Hematopoietic multipotent progenitor cell (in vitro differentiated cells): ENCODE measurements around the gene MYH9. TPM values are rescaled to one million over a fixed set of nuclear protein-coding genes. Genes with fewer than 3 reads are reported as not detected.
"Not testable (repeated sequence)": the region's sequence is repeated elsewhere in the genome, so short reads cannot be mapped to it uniquely, and the experiment has no call there.

Experiments
- DNase-seq, 3 donors: peaks; one replicate each; pipeline ENCODE4 v3.0.0-alpha.2; 2011 to 2015; ENCODE audit warnings: low read depth in 2 of 3, low spot score in 2 of 3
- total RNA-seq: library from RNA; depleted of rRNA; stranded (reverse); fragments of >200 nt; gene quantifications from one replicate; pipeline ENCODE4 v1.2.3, GENCODE V29; 2012

Gene MYH9
- total RNA-seq, 1 donor = 329 TPM

DNA sequence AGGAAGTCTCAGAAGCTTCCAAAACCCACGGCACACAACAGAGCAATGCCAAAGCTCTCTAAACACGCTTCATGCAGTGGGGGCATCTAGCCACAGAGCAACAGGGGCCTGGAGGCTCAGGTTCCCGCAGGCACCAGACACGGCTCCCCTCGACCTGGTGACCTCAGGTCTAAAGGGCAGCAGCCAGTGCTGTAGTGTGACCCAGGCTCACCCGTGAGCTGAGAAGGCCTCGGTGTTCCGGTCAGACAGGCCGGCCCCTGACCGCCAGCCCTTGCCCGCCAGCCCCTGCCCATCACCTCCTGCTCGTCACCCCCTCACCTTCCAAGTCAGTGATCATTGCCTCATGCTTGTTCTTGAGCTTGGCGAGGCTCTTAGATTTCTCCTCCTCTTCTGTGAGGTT lies 89.2 kb downstream of the MYH9 start:
- DNase-seq = no peak

DNA sequence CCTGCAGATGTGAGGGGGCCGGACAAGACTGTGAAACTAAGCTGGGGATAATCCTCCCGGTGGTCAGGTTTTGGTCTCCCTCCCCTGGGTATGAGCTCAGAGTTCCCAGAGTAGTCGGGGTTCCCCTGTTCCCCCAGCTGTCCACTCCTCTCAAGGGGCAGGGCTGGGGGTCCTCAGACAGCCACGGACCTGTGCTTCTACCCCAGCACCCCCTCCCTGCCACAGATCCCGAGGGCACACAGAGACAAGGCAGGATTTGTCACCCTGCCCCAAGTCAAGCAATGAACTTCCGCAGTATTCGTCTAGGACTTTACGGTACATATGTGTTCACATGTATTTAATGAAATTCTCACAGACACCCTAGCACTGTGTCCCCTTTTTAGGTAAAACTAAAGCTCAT lies 89.6 kb downstream of the MYH9 start:
- no peak for DNase-seq

DNA sequence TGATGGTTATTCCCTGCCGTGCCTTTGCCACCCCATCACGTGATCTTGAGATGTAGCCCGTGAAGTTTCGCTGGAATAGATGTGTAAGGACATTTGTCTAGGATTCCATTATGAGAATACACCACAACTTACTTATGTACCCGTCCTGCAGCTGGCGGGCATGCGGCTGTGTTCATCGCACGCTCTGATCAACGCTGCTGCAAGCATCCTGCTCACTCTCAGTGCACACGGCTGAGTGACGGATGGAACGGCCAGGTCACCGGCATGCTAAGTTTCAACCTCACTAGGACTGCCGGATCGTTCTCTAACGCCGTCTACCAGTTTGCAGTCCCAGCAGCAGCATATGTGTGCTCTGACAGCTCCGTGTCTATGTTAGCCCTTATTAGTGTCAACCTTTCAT lies 90.2 kb downstream of the MYH9 start:
- DNase-seq = no peak

DNA sequence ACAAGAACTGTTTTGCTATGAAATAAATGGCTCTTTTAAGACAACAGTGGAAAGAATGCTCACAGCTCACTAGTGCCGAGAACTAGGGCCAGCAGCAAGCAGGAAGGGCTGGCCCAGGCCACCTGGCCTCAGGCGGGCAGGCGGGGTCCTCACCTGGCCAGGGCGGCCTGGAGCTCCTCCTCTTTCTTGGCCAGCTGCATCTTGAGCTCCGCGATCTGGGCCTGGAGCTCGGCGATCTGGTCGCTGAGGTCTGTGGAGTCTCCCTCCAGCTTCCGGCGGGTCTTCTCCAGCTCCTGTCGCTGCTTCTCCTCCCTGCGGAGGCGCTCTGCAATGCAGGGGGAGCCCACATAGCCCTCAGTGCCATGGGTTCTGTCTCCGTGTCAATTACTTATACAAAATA lies 91.1 kb downstream of the MYH9 start:
- DNase-seq = no peak

DNA sequence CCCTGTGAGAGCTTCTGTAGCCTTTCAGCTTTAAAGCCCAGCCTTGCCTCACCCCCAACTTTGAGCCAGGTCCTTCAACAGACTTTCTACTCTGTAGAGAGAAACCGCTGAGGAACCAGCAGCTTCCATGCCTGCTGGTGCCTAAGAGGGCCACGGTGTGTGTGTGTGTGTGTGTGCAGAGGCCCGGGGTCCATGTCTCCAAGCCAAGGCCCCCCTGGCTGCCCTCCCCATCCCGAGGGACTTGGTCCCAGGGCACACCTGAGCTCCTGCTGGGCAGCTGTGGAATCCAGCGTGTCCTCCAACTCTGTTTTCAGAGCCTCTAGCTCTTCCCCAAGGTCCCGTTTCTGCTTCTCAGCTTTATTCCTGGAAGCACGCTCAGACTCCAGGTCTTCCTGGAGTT lies 92.5 kb downstream of the MYH9 start:
- DNase-seq = no peak

DNA sequence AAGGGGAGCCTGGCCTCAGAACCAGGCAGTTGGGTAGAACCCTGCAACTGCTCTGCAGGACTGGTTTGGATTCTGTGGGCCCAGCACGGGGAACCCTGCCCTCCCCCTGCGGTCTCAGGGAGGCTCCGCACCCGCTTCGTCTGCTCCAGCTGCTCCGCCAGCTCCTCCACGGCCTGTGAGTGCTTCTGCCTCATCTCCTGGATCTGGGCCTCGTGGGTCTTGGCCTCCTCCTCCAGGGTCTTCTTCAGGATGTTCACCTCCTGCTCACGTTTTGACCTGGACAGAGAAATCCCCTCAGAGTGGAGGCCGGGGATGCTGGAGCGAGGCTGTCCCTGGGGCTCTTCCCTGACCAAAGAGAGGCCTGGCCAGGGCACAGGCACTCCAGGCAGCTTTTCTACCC lies 93.0 kb downstream of the MYH9 start:
- no peak for DNase-seq

DNA sequence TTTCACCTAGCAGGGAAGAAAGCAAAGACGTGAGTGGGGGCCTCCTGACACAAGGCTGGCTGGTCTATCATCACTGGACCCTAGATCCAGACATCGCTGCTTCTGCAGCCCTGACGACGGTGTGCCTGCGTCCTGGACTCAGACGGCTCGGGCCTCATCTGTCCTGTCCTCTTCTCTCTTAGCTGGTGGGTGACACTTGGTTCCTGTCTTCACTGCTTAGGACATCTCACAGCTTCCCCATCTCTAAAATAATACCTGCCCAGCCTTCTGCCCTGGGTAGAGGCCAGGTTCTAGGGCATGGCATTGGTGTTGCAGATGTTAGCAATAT lies 93.5 kb downstream of the MYH9 start:
- DNase-seq = no peak

DNA sequence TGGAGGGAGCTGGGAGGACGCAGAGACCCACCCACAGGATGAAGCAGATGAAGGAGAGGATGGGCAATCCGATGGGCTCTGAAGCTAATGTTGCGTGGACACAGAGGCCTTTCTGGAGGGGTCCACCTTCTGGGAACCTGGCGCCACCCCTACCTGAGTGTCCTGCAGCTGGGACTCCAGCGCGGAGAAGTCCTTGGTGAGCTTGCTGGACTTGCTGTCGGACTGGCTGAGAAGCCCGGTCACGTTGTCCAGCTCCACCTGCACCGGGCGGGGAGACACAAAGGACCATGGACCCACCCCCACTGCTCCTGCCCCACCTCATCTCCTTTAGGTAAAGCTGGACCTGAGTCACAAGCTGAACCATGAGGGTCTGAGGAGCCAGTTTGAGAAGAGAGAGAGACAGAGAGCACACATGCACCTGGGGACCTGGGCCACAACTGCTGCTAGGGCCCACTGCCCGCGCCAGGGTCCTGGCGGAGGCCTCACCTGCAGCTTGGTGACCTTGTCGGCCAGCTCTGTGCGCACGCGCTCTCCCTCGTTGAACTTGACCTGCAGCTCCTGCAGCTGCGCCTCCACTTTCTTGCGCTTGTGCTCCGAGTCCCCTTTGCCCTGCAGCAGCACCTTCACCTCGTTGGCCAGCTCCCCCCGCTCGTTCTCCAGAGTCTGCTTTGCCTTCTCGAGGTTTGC lies 94.0 kb downstream of the MYH9 start:
- DNase-seq = no peak

DNA sequence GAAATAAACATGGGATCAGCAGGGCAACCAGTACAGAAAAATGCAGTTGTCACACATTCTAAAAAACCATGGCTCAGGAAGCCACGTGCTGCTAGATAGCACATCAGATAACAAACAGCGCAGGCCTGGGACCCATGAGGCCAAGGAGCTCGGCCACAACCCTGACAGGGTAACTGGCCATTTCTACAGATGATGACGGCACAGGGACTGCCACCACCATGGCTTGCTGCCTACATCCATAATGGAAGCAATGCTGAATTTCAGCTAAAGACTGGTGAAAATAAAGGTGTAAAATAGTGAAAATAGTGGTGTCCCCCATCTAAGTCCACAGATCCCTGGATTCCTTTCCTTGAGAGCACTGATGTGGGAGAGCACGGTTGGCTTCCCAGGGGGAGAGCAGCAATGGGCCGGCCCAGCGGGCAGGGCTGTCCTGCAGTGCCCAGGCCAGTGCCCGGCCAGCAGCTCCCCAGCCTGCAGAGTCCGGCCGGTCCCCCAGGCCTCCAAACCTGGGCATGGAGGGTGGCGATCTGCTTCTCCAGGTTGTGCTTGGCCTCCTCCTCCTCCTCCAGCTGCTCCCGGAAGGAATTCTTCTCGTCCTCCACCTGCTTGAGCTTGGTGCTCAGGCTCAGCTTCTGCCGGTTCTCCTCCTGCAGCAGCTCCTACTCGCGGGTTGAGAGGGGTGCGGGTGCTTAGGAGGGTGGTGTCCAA lies 94.8 kb downstream of the MYH9 start:
- no peak for DNase-seq

DNA sequence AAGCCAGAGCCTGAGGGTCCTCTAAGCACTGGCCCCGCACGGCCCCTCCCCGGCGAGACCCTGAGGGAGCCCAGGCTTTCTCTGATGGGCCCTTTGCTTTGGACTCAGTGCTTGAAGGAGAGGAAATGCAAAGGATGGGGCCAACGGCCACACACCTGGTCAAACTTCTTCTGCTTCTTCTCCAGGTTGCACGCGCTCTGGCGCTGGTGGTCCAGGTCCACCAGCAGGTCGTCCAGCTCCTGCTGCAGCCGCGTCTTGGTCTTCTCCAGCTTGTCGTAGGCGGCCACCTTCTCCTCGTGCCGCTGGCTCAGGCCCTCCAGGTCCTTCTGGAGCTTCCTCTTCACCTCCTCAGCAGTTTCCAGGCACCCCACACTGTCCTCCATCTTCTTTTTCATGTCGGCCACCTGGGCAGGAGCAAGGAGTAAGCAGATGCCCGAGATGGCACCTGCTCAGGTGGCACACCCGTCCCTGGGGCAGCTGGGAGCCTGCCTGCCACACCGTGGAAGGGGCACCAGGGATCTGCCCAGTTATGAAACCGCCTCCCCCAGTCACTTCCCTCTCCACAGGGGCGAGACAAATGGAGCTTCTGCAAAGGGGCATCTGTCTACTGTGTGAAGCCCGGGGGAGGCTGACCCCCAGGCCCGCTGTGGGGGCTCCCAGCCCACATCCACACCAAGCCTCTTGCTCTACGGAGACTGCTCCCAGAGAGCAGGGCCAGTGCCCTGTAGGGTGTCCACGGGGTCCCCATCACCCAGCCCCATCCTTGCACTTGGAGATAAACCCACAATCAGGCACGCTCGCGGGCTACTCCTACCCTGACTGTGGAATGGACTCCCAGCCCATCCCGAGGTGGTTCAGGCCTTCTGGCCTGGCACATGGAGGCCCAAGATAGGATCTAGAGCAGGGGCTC lies 95.7 kb downstream of the MYH9 start:
- DNase-seq = no peak

DNA sequence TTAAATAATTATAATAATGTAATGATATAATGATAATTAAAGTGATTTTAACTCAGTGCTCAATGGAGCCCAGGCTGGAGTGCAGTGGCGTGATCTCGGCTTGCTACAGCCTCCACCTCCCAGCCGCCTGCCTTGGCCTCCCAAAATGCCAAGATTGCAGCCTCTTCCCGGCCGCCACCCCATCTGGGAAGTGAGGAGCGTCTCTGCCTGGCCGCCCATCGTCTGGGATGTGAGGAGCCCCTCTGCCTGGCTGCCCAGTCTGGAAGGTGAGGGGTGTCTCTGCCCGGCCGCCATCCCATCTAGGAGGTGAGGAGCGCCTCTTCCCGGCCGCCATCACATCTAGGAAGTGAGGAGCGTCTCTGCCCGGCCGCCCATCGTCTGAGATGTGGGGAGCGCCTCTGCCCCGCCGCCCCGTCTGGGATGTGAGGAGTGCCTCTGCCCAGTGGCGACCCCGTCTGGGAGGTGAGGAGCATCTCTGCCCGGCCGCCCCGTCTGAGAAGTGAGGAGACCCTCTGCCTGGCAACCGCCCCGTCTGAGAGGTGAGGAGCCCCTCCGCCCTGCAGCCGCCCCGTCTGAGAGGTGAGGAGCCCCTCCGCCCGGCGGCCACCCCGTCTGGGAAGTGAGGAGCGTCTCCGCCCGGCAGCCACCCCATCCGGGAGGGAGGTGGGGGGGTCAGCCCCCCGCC lies 97.2 kb downstream of the MYH9 start:
- not testable (repeated sequence) for DNase-seq

DNA sequence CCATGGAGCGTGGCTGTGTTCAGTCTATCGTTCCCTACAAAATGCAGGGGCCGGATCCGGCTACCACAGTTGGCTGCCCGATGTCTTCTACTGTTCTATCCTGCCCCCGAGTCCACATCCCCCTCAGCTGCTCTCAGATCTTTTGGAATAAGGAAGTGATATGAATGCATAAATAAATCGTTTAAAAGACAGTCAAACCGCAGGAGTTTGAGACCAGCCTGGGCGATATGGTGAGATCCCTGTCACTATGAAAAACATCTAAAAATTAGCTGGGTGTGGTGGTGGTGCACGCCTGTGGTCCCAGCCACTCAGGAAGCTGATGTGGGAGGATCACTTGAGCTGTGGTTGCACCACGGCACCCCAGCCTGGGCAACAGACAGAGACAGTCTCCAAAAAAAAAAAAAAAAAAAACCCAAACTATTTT lies 97.8 kb downstream of the MYH9 start:
- not testable (repeated sequence) for DNase-seq

DNA sequence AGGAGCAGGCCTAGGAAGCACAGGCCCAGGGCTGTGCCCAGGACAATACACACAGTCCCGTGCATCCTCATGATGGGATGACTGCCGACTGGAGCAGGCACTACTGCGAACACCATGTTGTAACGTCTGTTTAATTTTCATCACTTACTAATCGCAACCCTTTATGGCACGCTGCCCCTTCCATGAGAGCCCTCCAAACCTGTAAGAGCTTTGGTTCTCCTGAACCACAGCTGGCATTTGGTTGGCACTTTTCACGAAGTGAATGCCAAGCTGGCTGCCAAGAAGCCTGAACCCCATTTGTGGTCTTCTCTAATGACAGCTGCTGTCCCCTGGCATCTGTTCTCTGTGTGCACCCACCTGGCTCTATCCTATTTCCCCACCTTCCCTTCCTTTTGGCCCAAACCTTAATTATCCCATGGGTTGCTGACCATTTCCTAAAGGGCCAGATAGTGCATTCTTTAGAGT lies 98.3 kb downstream of the MYH9 start:
- DNase-seq = no peak

DNA sequence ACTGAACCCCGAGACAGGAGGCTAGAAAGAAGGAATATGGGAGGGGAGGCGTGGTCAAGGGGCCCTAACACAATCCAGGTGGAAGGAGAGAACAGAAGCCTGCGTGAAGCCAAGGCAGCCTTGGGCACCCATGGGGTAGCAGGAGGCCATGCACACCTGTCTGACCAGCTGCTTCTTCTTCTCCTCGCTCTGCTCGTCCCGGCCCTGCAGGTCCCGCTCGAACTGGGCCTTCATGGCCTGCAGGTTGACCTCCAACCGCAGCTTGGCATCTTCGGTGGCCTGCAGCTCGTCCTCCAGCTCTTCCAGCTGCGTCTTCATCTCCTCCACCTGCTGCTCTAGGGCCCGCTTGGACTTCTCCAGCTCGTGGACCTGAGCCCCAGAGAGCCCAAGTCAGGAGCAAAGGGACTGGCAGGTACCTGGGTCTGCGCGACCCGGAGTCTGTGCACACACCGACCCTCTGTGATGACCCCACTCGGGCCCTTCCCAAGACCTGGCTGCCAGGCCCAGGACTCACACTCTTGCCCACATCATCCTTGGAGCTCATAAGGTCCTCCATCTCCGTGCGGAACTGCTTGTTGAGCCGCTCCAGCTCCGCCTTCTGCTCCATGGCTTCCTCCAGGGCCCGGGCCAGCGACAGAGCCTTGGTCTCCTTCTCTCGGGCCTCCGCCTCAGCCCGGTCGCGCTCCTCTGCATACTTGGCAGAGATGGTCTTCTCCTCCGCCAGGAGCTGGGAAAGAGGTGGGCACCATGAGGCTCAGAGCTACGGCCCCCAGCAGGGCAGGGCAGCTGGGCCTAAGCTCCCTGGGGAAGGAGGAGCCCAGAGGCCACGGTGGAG lies 99.0 kb downstream of the MYH9 start:
- DNase-seq = no peak

DNA sequence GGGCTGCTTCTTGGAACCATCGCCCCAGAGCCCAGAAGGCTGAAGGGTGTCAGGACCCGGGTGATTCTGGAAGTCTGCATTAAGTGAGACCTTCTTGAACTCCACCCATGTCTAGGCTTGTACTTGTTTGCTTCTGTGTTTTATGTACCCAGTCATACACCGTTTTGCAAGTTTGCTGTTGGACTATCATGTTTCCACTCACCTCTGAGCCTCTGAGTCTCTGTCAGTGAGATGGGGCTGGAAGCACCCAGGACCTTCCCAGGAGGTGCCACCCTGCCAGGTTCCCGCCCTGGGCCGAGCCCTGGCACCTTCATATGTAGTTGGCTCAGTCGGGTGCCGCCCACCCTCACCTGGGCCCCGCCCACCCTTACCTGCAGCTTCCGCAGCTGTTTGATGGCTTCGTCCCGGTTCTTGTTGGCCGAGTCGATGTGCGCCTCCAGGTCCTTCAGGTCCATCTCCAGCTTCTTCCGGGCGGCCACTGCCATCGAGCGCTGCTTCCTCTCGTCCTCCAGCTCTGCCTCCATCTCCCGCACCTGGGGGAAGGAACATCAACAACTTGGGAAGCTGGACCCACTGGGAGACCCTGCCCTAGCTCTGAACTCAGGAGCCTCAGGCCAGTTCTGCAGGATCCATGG lies 99.8 kb downstream of the MYH9 start:
- no peak for DNase-seq

DNA sequence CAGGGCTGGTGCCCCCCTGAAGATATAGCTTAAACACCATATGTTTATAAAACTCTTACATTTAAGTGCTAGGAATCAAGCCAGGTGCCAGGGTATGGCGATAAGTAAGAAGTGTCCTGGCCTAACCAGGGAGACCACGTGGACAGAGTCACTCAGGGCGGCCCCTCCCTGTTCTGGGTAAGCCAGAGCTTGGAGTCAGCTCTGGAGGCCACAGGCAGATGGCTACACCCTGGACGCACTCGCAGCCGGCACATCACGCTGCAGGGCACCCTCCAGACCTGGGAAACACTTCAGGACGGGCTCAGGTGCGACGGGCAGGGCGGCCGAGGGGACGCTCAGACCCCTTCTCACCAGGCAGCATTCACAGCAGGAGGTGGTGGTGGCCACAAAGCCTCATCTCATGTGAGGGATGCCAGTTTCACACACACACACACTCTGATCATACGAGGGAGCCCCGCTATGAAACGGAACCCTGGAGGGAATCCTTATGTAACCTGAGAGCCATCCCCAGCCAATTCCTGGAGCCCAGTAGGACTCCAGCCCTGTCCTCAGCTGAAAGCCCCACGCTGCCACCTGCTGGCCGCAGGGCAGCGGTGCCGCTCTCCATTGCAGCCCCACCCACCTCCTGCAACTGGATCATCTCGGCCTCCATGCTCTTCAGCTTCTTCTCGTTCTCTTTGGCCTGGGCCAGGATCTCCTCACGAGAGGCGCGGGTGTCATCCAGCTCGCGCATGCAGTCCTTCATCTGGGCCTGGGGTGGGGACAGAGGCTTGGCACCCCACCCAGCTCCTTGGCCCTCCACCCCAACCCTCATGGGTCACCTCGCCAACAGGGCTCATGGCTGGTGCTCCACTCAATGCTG lies 101.4 kb downstream of the MYH9 start:
- DNase-seq = peak in 2 of 3 donors; percentile 61 to 67

DNA sequence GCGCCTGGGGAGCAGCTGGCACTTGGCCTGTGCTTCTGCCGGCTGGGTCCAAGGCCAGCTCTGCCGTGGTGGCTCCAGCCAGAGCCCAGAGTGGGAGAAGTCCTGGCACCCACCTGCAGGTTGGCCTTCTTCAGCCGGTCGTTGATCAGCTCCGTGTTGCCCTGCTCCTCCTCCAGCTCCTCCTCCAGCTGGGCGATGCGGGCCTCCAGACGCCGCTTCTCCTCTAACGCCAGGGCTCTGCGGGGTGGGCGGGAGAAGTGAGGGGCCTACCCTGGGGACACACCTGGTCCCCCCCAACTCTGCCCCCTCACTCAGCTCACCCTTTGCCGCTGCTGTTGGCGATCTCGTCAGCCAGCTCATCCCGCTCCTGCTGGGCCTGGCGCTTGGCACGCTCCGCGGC lies 102.2 kb downstream of the MYH9 start:
- DNase-seq = no peak

DNA sequence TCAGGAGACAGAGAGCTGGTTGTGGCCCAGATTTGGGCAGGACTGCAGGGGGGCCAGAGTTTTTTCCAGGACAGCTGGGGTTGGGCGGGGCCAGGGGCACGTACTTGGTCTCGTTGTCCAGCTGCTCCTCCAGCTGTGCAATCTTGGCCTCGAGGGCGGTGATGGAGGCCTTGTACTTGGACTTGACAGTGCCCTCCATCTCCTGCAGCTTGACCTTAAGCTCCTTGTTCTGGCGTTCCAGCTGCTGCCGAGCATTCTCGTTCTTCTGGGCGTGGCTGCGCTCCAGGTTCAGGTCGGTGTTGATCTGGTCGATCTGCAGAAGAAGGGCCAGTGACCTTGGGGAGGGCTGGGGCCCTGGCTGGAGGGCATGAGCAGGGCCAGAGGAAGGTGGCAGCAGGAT lies 102.8 kb downstream of the MYH9 start:
- no peak for DNase-seq

DNA sequence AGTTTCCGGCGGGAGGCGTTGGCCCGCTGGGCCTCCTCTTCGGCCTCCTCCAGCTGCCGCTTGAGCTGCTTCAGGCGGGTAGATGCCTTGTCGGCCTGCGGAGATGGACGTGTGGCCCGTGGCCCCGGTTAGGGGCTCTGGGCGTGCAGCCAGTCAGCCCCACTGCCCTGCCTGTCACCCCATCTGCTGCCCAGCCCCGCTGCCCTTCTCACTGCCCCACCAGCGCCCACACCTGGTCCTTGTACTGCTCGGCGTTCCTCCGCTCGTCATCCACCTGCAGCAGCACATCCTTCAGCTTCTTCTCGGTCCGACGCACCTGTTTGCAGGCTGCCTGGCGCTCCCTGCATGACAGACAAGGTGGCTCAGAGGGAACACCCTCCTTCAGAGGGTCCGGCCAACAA lies 103.6 kb downstream of the MYH9 start:
- DNase-seq = no peak
